ENCODE measurements around the gene TBC1D24. TPM values are rescaled to one million over a fixed set of nuclear protein-coding genes. Genes with fewer than 3 reads are reported as not detected.

Gene TBC1D24
- total and polyA plus RNA-seq, 9 of the 15 experiments (the other 6 are each of a cell fraction or from before 2014, with no cell fraction given), result 1.7 to 22.6 (median 7.2) TPM

DNA sequence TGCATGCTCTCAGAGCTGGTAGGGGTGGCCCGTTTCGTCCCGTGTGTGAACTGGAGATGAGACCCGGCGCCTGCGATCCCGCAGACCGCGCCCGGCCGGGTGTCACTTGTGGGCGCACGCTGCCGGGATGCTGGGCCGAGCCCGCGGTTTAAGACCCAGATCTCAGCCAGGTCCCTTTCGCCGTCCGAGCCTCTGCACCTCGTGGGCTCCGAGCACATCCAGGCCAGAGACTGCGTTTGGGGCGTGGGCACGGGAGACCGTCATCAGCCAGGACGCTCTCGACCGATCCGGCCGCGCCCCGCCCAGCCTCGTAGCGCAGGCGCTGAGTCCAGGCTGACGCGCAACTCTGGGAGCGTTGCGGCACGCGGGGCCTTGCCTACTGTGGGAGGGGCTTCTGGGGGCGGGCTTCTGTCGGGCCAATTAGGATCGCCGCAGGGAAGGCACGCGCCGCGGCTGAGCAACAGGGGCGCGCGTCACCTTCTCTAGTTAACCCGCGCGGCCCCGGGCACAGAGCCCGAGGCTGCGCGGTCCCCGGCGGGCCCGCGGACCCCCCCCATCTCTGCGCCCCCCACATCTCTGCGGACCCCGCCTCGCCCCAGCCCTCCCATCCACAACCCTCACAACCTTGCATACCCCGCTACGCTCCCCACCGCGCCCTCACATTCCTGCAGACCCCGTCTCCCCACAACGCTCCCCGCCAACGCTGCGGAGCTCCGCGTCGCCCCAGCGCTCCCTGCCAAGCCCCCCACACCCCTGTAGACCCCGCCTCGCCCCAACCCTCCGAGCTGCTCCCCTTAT lies 57.0 kb downstream of the TBC1D24 start:
- Histone ChIP-seq H3K27me3 (ENCODE audit: control insufficient read depth in 2 of 2, insufficient read depth in 2 of 2, low read length in 2 of 2) (no peaks in the 10 kb centered on the region), H3K9me1 (ENCODE audit: control insufficient read depth, insufficient read depth, low read length) (peaks cover 3% of the 10 kb centered on the region), H3K4me3 (peak overlapping the region; percentile 51), H3K4me2 (ENCODE audit: insufficient read depth, low read length) (peak overlapping the region; percentile 79), H3K9me3 (replicated peaks; ENCODE audit: control insufficient read depth, insufficient read depth, low read depth, low read length) (no peaks in the 10 kb centered on the region), H3K27ac (ENCODE audit: extremely low read depth, low read depth, low read length) (peak overlapping the region; percentile 70), H3K79me2 (ENCODE audit: control insufficient read depth, insufficient read depth, low read length) (no peaks in the 10 kb centered on the region), H3K4me1 (replicated peaks in 1 of 2; ENCODE audit: control insufficient read depth in 2 of 2, insufficient read depth in 2 of 2, low read length in 2 of 2) (peaks cover 15 to 68% of the 10 kb centered on the region in 2 experiments; a peak in 4 of 5 replicates), H2AFZ (ENCODE audit: low read depth, low read length) (peak overlapping the region; percentile 94), H3K9ac (ENCODE audit: insufficient read depth in 1 of 2, low read depth in 2 of 2, low read length in 2 of 2) (peak overlapping the region; percentile 75 to 93), H3K36me3 (ENCODE audit: control insufficient read depth, insufficient read depth, low read length) (peaks cover 40% of the 10 kb centered on the region; the same call in 2 of the 3 replicates), H4K20me1 (replicated peaks; ENCODE audit: control insufficient read depth, insufficient read depth, low read length) (no peaks in the 10 kb centered on the region)
- FAIRE-seq (peak; percentile 98), DNase-seq (ENCODE audit: extremely low read depth in 1 of 4, low spot score in 3 of 4) (peak; percentile 91 to 99 (median 94)), ATAC-seq (peak; percentile 97)
- in situ Hi-C loops (cut with MboI) (no loop called here), intact Hi-C loops (cut with micrococcal nuclease) (no loop called here)
- 3% methylated on average over 45 of the region's 84 CpGs for WGBS (ENCODE audit: insufficient coverage, low coverage, missing lambda C conversion rate)
- POLR2A ChIA-PET, result interaction anchor here (0.6 to 3.8 kb wide), 6 partner anchors 11 to 261 kb away, joined by 3 to 45 read pairs (median 4); partner anchors contain the start of gene AMDHD2
- CTCF ChIA-PET (ENCODE audit: low intra/inter-chr PET ratio), result interaction anchor here (0.6 kb wide), 1 partner anchor 236 kb away, joined by 4 read pairs; no protein-coding TSS in a partner anchor
- BruUV-seq (replicated peaks), result no TSS peak
- peak; percentile 35; the same call in 1 of the 2 replicates for TF ChIP-seq NKRF (IDR thresholded peaks at IDR 0.05; ENCODE audit: borderline replicate concordance)
- TF ChIP-seq SRSF7 (optimal IDR thresholded peaks at IDR 0.05; ENCODE audit: low read depth, low read length), result no peak
- peak; percentile 41 for TF ChIP-seq FUS (optimal IDR thresholded peaks at IDR 0.05; ENCODE audit: low read depth, low read length)
- peak; percentile 52; the same call in 1 of the 2 replicates for TF ChIP-seq CBX1 (IDR thresholded peaks at IDR 0.05; ENCODE audit: low read depth)
- TF ChIP-seq, protein P1, sequence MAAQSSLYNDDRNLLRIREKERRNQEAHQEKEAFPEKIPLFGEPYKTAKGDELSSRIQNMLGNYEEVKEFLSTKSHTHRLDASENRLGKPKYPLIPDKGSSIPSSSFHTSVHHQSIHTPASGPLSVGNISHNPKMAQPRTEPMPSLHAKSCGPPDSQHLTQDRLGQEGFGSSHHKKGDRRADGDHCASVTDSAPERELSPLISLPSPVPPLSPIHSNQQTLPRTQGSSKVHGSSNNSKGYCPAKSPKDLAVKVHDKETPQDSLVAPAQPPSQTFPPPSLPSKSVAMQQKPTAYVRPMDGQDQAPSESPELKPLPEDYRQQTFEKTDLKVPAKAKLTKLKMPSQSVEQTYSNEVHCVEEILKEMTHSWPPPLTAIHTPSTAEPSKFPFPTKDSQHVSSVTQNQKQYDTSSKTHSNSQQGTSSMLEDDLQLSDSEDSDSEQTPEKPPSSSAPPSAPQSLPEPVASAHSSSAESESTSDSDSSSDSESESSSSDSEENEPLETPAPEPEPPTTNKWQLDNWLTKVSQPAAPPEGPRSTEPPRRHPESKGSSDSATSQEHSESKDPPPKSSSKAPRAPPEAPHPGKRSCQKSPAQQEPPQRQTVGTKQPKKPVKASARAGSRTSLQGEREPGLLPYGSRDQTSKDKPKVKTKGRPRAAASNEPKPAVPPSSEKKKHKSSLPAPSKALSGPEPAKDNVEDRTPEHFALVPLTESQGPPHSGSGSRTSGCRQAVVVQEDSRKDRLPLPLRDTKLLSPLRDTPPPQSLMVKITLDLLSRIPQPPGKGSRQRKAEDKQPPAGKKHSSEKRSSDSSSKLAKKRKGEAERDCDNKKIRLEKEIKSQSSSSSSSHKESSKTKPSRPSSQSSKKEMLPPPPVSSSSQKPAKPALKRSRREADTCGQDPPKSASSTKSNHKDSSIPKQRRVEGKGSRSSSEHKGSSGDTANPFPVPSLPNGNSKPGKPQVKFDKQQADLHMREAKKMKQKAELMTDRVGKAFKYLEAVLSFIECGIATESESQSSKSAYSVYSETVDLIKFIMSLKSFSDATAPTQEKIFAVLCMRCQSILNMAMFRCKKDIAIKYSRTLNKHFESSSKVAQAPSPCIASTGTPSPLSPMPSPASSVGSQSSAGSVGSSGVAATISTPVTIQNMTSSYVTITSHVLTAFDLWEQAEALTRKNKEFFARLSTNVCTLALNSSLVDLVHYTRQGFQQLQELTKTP (IDR thresholded peaks at IDR 0.05; ENCODE audit: low read depth in 1 of 2, partially characterized antibody in 2 of 2), result no peak
- no peak for TF ChIP-seq NCOA1 (IDR thresholded peaks at IDR 0.05; ENCODE audit: low read depth)
- TF ChIP-seq TSC22D4 (tag; IDR thresholded peaks at IDR 0.05), result no peak
- TF ChIP-seq ZFX (CRISPR knock-in tag; IDR thresholded peaks at IDR 0.05), result peak; percentile 83
- TF ChIP-seq SP1 (CRISPR knock-in tag; IDR thresholded peaks at IDR 0.05), result no peak
- peak; percentile 48 for TF ChIP-seq MXI1 (IDR thresholded peaks at IDR 0.05; ENCODE audit: low read depth, low read length)
- TF ChIP-seq ZNF778 (CRISPR knock-in tag; IDR thresholded peaks at IDR 0.05), result no peak
- no peak for TF ChIP-seq HLTF (IDR thresholded peaks at IDR 0.05)
- TF ChIP-seq FOXJ3 (CRISPR knock-in tag; IDR thresholded peaks at IDR 0.05), result no peak
- TF ChIP-seq GABPB2 (CRISPR knock-in tag; conservative IDR thresholded peaks at IDR 0.05), result no peak
- no peak for TF ChIP-seq U2AF1 (optimal IDR thresholded peaks at IDR 0.05; ENCODE audit: low read depth, low read length)
- no peak for TF ChIP-seq GTF2F1 (IDR thresholded peaks at IDR 0.05; ENCODE audit: low read depth, low read length)
- TF ChIP-seq HDAC2 (IDR thresholded peaks at IDR 0.05), result no peak
